OCI-M2 (cell line): Measurements from ENCODE around the gene AFF3.

ENCODE experiments used
- DNase-seq: peaks from one replicate; lab custom pipeline; 2025; ENCODE audit not compliant: unreplicated experiment; lab: John Stamatoyannopoulos, UW

AFF3 gene

DNA sequence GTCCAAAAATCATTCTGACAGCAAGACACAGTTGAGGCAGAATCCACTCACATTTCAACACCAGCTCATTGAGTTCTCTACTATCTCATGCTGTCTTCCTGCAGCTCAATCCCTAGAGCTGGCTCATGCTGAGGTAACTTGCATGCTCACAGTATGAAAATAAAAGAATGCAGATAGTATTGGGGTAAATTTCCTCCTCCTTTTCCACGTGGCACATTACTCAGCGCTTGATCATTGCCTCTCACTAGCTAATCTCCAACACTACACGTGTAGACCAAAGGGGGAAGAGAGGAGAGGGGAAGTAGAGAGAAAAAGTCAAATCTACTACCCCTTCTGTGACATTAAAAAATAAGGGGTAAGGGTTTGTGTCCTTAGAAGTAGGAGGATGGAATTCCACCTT lies 300.6 kb downstream of the AFF3 start:
- DNase-seq = no peak

DNA sequence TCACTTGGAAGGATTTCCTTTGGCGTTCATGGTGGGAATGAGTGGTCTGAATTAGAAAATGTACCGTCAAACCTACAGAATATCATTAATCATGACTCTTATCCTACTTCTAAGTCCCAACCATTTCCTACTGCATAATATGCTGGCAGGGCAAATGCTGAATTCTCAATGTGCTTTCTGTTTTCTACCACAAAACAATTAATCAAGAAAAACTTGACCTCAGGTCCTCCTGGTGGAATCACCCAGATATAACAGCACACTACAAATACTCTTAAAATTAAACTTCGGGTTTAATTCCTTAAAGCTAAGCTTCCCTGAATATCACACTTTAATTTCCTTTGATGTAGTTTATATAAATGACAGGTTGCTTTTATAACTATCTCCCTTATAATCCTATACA lies 301.6 kb downstream of the AFF3 start:
- no peak for DNase-seq

DNA sequence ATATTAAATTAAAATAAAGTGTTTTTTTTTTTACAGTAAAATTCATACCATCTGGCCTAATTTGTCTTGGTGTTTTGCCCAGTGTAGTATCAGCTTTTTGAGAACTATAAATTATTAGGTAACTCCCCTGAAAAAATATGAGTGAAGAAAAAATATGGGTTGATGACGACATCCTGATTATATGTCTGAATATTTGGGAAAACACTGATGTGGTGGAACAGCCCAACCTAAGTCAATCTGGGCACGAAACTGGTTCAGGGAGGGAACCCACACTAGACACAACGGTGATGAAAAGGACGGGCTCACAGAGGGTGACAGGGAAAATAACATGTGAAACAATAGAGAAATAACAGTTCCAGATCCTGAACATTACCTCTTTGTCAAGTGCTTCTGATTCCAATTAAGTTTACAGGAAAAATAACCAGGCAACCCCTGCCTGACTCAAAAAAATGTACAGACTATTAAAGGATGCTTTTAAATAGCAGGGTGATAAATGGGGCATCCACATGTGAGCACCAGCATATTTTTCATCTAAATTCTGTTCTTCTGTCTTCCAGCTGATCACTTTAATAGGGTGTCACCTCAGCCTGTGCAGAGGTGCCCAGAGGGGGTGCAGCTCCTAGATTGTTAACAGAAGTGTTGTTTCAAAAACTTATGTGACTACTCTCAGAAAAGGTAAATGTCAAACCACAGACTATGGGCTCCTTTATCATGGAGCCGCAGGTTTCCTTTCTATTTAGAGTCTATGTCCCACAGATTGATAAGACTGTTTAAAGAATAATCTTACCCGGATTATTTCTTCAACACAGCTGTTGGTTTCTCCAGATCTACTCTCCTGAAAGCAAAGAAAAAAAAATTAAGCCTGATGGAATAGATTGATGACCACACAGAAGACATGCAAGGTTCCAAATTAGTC lies 305.4 kb downstream of the AFF3 start:
- DNase-seq = no peak

DNA sequence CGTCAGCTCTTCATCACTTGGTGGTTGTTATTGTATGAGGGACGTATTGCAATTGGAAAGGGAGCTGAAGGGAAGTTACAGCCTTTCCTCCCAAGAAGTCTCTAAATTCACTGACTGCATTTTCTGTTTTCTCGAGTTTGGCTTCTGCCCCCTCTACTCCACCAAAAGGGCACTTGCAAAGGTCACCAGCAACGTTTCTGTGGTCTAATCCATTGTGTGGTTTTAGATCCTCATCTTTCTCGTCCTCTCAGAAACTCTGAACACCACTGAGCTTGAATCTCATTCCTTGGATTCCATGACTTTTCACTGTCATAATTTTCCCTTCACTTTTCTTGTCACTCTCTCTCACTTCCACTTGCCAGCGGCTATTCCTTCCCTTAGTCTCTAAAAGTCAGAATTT lies 308.0 kb downstream of the AFF3 start:
- no peak for DNase-seq

DNA sequence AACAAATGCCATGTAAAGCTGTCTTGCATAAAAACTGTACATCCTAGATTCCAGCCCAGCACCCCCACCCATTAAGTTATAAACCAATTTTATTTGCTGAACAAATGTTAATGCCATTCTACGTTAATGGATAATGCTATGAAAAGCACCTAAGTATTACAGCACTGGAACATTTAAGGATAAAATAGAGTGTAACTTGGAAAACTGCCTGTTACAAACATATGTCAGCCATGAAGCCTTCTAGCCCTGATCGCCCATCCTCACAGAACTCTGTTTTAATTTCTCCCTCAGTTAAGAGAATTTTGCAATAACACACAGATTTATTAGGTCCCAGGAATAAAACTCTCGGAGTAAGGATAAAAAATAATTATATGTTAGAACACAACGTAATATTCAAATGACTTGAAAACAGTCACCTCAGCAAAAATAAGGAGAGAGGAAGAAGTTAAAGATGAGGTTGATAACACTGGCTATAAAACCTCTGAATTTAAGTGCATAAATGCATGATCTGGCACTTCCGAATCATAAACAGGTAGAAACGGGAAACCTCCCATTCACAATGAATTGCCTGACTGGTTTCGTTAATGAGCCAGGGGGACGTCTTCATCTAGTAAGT lies 308.7 kb downstream of the AFF3 start:
- DNase-seq = no peak

DNA sequence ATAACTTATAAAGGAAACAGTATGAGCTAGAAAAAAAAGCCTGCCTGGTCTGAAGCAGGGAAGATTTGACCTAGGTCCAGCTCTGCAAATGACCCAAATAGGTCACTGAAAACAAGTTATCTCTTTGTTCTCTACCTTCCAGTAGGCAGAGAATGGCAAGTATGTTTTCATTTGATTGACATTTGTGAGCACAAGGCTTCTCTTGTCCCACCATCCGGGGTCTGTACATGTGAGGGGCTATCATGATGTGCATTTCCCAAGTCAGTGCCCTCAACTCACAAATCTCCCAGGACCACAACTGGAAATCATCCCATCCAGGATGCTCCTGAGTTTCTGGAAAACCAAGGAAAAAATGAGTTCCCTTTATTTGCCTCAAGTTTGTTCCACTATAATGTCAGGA lies 309.5 kb downstream of the AFF3 start:
- DNase-seq = no peak

DNA sequence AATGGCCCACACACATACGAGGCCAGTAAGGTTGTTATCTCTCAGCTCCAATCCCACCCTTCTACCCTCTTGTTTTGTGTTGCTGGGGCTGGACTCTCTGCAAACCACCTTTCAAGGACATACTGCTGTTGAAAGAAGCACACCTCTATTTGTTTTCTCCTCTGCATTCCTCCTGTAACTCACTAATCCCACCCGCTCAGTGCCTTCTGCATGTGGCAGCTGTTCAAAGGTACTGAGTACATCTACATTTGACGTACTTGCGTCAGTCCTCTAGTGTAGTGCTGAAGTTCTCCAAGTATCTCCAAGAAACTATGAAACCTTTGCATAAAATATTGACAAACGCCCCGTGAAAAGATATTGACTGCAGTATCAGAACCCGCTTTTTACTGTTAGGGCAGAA lies 310.6 kb downstream of the AFF3 start:
- DNase-seq = no peak

DNA sequence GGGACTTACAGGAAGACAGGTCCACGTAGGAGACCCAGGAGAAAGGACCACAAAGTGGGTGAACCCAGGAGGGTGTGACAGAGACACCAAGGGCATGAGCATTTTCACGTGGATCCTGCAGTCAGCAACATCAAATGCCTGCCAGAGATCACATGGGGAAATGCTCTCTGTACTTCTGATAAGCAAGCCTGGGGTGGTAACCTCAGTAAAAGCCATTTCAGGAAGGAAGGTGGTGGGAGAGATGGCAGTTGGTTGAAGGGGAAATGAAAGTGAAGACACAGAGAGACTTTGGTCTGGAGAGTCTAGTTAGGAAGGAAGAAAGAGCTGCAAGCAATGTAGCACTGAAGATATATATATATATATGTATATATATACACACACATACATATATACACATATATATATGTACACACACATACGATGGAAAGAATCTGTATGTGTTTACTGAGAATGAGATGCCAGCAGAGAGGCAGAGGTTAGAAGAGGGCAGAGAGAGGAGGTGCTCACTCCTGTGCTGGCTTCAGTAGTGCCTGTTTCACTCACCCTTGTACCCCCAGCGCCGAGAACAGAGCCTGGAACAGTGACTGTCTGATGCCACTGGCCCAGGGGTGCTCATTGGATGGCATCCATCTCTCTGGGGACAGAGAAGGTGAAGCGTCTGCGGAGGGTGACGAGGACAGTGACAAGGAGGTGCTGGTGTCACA lies 314.9 kb downstream of the AFF3 start:
- DNase-seq = no peak

DNA sequence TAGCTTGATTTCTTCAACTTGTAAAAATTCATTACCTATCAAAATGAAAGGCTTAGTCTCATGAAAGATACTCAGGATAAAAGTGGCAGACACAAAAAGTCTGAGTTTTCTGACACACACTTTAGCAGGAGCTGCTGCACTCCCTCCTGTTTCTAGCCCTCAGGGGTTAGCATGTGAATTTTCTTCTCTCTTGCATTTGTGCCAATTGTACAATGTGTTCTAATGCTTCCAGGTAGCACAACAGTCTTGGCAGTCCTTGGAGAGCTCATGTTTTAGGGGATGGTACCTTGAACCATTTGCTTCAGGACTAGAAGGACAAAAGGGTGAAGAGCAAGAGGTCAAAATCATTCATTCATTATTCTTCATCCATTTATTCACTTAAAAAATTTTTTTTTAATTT lies 316.8 kb downstream of the AFF3 start:
- no peak for DNase-seq

DNA sequence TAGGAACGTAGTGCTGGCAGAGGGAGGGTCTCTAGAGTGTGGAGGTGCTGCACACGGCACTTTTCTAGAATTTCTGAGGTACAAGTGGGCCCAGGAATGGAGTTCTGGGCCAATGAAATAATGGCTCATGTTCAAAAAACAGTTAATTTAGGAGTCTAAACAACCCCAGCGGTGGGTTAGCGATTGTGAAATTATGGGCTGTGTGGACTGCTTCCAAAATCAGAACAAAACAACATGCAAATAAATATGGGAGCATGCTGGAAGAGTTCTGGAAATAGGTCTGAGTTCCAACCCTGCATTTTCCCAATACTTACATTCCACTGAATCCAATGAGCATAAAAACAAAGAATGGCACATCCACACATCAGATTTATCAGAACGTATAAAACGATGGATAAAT lies 317.6 kb downstream of the AFF3 start:
- DNase-seq = no peak

DNA sequence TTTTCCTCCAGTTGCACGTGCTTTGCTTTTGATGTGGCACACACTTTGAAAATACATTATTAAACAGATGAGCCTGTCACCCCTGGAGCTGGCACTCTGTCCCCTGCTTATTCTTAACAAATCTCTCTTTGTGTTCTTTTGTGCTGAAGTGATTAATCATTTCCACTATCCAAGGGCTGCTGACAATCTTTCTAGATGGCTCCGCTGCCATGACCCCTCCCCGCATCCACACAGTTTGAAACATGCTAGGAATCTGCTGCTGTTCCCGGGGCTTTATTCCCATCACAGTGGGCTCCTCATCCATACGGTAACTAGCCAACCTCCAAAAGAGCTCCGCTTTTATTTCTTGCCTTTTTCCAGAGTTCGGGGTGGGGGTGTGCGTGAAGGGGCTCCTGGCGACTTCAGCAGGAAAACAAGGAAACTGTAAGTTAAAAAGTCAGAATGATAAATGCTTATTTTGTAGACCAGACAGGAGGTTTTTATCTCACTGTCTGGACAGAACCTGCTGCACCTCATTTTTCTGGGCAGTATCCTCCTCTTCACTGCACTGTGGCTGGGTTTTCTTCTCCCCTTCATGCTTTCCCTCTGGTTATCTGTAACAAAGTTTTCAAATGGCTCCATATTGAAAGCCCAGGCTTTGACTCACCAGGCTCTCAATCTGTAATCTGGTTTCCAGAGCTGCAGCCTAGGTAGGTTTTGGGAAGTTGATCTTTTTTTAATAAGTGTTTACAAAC lies 319.7 kb downstream of the AFF3 start:
- DNase-seq = no peak

DNA sequence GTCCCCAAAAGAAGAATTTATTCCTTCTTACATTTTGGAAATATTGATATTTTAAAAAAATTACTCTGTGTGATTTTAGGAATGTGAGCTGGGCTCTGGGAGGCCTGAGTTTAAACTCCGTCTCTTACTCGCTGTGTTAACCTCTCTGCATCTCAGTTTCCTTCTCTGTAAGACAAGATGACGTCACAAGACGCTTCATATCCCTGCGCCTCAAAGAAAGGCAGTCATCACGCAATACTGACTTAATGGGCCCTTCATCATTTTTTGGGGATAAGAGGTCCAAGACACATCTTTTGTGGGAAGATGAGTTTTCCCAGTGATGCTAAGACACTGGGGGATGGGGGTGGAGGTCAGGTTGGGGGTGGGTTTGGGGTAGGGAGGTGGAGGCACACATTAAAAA lies 320.4 kb downstream of the AFF3 start:
- DNase-seq = no peak

DNA sequence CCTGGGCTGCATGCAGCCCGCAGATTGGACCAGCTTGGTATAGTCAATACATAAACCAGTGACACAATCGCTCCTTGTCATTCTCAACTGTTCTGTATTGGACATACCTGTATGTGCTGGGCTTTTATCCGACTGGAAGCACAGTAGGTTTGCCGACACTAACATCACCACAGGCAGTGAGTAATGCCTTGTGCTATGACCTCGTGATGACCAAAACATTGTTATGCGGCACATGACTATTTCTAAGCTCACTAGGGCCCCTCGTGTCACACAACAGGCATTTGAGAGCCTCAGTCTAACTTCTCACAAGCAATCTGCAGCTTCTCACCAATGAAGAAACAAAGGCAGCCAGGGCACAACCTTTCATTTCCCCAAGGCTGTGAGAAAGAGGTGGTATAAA lies 320.8 kb downstream of the AFF3 start:
- no peak for DNase-seq

DNA sequence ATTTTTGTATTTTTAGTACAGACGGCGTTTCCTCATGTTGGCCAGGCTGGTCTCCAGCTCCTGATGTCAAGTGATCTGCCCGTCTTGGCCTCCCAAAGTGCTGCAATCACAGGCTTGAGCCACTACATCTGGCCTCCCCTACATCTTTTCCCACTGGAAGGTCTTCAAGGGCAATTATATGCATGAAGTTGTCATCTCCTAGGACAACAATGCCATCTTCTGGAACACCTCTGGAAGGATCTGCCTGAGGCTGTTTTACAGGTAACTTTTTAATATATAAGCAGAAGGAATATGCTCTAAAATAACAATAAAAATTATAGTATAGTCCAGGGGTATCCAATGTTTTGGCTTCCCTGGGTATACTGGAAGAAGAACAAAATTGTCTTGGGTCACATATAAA lies 321.4 kb downstream of the AFF3 start:
- DNase-seq = no peak

DNA sequence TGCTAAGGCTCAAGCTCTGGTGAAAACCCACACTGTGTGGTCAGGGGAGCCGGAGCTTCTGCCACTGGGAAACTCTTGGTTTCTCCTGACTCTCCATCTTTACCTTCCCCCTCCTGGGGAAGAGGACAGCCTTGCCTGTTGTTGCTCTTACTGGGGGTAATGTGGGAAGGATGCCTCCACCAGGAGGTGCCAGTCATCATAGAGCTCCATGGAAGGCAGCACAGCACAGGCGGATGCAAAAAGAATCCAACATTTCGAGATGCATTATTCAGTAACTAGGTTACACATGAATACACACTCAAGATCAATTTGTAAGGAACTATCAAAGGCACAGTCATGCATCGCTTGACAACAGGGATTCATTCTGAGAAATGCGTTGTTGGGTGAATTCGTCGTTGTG lies 322.6 kb downstream of the AFF3 start:
- DNase-seq = no peak

DNA sequence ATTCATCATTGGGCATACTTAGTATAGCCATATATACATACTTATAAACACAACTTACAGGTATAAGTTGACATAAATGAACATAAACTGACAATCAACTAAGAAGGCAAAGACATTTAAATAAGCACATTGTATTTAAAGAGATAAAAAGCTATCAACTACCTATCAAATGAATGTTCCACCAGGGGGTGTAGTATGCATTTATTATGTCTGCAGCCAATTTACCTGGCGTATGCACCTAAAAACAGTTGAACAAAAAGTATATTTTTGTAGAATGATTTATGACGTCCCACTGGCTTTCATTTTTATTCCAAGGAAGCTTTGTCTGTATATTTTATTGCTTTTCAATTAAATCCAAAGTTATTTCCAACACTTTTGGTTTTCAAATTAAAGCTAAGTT lies 323.5 kb downstream of the AFF3 start:
- no peak for DNase-seq

DNA sequence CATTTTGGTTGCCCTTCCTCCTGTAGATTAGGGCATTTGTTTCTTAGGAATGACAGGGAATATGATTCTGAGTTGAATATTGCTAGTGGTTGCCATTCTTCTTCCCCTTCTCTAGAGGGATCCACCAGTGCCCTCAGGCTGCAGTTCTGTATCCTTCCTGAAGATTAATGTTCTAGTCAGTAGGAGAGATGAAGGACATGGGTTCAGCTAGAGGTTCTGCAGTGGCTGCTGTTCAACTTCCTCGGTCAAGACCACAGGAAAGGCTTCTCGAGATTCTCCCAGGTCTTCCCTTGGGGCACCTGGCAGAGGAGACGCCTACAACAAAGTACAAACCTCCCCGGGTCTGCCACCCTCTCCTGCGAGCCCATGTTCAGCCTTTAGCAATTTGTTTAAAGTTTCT lies 325.5 kb downstream of the AFF3 start:
- no peak for DNase-seq

DNA sequence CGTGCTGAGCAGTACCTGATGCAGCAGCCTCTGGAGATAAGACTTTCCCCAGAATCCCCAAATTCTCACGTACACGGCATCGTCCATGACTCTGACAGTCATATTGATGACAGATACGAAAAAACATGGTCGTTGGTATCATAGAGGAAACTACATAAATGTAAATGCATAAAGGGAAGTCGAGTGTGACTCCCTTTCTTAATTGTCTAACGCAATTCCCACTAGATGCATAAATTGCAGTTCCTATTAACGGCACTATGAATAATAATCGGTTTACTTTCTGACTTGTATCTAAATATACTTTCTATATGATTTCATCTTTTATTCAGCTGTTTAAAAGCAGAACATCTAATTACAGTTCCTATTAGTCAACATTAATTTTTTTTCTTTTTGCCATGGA lies 330.0 kb downstream of the AFF3 start:
- DNase-seq = no peak

DNA sequence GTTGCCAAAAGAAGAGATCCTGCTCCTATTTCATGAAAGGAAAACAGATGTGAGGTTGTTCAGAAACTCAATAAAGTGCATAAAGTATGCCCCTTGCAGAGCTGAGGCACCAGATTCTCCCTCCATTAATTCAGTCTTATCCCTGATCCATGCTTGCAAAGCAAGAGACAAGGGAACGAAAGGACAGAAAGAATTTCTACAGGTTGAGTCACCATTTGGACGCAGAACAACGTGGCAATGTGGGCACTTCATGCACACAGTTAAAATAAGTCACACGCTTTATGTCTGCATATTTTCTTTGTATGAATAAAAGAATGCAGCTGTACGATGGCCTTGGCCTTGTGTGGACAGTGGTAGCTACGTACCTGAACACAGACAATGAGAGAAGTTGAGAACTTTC lies 330.8 kb downstream of the AFF3 start:
- DNase-seq = no peak

DNA sequence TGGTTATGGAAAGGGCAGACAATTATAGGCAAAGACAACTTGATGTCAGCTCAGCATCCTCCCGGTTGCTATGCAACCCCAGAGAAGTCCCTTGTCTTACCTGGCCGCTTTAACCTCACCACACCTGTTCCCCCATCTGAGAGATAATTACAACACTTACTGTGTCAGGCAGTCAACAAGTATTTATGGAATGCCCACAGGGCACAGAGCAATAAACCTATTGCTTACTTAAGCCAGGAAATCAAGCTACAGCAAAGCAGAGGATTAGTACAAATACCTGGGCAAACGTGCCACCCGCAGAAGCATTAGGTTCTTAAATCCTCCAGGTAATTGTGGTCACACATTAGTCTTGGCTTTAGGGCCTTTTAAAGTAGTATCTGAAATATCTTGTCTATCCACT lies 332.2 kb downstream of the AFF3 start:
- no peak for DNase-seq

DNA sequence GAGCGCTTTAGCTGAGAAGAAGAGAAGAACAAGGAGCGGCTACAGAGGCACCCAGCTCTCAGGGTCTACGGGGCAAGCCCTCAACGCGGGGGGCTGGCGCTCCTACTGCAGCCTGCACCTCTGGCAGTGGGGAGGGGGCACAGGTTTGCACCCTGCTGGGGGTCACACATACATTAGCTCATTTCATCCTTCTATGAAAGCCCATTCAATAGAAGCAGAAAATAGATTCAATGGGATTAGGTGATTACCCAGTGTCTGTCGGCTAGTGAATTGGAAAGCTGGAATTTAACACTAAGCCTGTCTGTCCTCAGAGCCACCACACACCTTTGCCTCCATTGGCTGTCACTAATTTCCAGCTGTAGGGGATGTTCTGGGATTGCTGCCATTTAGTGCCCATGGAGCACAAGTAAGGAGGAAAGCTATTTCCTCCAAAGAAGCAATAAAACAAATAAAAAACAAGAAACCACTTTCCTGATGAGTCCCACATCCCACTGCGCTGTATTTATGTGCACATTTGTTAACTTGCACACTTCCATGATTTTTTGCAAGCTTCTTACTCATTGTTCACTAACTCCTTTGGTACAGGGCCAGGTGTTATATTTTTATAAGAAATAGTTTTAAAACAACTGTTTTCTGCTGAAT lies 333.0 kb downstream of the AFF3 start:
- no peak for DNase-seq
